Nephron (organoid): Measurements from ENCODE around the gene IQSEC1.

Experiments
- H3K27ac Mint-ChIP-seq, 3 experiments: 2 replicates each; pipeline ENCODE4 v1.8.0; 2020; ENCODE audit warnings: mixed read lengths in 3 of 3, mild to moderate bottlenecking in 2 of 3, moderate library complexity in 1 of 3
- H3K27me3 Mint-ChIP-seq: 2 replicates; pipeline ENCODE4 v1.8.0; 2021; ENCODE audit warnings: low read depth, mild to moderate bottlenecking, moderate library complexity, mixed read lengths
- H3K36me3 Mint-ChIP-seq: 2 replicates; pipeline ENCODE4 v1.8.0; 2020; ENCODE audit warnings: low read depth, mixed read lengths
- H3K4me1 Mint-ChIP-seq: 2 replicates; pipeline ENCODE4 v1.8.0; 2020; ENCODE audit warnings: mixed read lengths
- H3K4me3 Mint-ChIP-seq, 3 experiments: 2 replicates each; pipeline ENCODE4 v1.8.0; 2020; ENCODE audit warnings: mild to moderate bottlenecking in 3 of 3, mixed read lengths in 3 of 3, moderate library complexity in 2 of 3
- H3K9me3 Mint-ChIP-seq: 2 replicates; pipeline ENCODE4 v1.8.0; 2020; ENCODE audit warnings: mixed read lengths
- CTCF ChIP-seq, 3 experiments: fragments of 200-600 bp; sonication (generic); IDR thresholded peaks; one replicate each; pipeline ENCODE4 v1.5.0; 2021; ENCODE audit warnings: antibody characterized with exemption in 3 of 3; ENCODE audit not compliant: unreplicated experiment in 3 of 3

Gene IQSEC1

GRCh38 chr3:13022348-13023234, 50.6 kb downstream of the IQSEC1 start:
- H3K36me3 Mint-ChIP-seq, result no peaks in the 10 kb centered on the region
- peaks cover 65% of the 10 kb centered on the region for H3K4me1 Mint-ChIP-seq
- H3K27me3 Mint-ChIP-seq, result peaks cover 3% of the 10 kb centered on the region
- peak overlapping the region; percentile 20 to 88 (median 76) for H3K27ac Mint-ChIP-seq
- H3K4me3 Mint-ChIP-seq, result peak overlapping the region; percentile 53 to 62 (median 62)
- no peak for TF ChIP-seq CTCF (IDR thresholded peaks at IDR 0.05; ENCODE audit: unreplicated experiment in 3 of 3)
- H3K9me3 Mint-ChIP-seq, result no peaks in the 10 kb centered on the region

GRCh38 chr3:13021141-13022114, 51.8 kb downstream of the IQSEC1 start:
- H3K9me3 Mint-ChIP-seq, result no peaks in the 10 kb centered on the region
- peaks cover 14% of the 10 kb centered on the region for H3K27me3 Mint-ChIP-seq
- peaks cover 69% of the 10 kb centered on the region for H3K4me1 Mint-ChIP-seq
- H3K36me3 Mint-ChIP-seq, result no peaks in the 10 kb centered on the region
- peak overlapping the region; percentile 53 to 62 (median 62) for H3K4me3 Mint-ChIP-seq
- H3K27ac Mint-ChIP-seq, result peak overlapping the region; percentile 20 to 65 (median 45)
- no peak for TF ChIP-seq CTCF (IDR thresholded peaks at IDR 0.05; ENCODE audit: unreplicated experiment in 3 of 3)

- TF ChIP-seq CTCF (IDR thresholded peaks at IDR 0.05; ENCODE audit: unreplicated experiment in 3 of 3), result no peak
- no peaks in the 10 kb centered on the region for H3K9me3 Mint-ChIP-seq
- H3K4me1 Mint-ChIP-seq, result peaks cover 71% of the 10 kb centered on the region
- peak overlapping the region; percentile 11 to 77 (median 20) for H3K27ac Mint-ChIP-seq
- no peaks in the 10 kb centered on the region for H3K36me3 Mint-ChIP-seq
- H3K27me3 Mint-ChIP-seq, result peaks cover 17% of the 10 kb centered on the region
- H3K4me3 Mint-ChIP-seq, result peak overlapping the region; percentile 36 to 60 (median 53)
Measured at GRCh38 chr3:13020159-13020750, 53.0 kb downstream of the IQSEC1 start.

- Mint-ChIP-seq H3K27ac (no peak overlapping the region), H3K27me3 (peaks cover 17% of the 10 kb centered on the region), H3K4me1 (peaks cover 66% of the 10 kb centered on the region), H3K9me3 (no peaks in the 10 kb centered on the region), H3K4me3 (peak overlapping the region in 1 of 3 experiments; percentile 17), H3K36me3 (no peaks in the 10 kb centered on the region)
- no peak for TF ChIP-seq CTCF (IDR thresholded peaks at IDR 0.05; ENCODE audit: unreplicated experiment in 3 of 3)
Measured at GRCh38 chr3:13019243-13020095, 53.8 kb downstream of the IQSEC1 start.
